CD14-positive monocyte (primary cell): ENCODE data around the gene ZNF783. TPM values are rescaled to one million over a fixed set of nuclear protein-coding genes. Genes with fewer than 3 reads are reported as not detected.

Experiments
- DNase-seq, 3 donors: peaks; one replicate each; pipeline ENCODE4 v3.0.0-alpha.2; 2011 to 2022
- H2AFZ ChIP-seq: 2 replicates; pipeline ENCODE4 v1.6.0; 2012; ENCODE audit warnings: mild to moderate bottlenecking, low read depth, low read length, inconsistent platforms; ENCODE audit not compliant: insufficient read depth, poor library complexity, severe bottlenecking
- H3K27ac ChIP-seq, 2 donors: 1 replicate in 1 of 2; 2 replicates in 1 of 2; pipeline ENCODE4 v1.5.1; 2012 to 2013; ENCODE audit warnings: low read length in 2 of 2, control low read depth in 1 of 2, inconsistent platforms in 1 of 2, low read depth in 1 of 2, mild to moderate bottlenecking in 1 of 2
- H3K27me3 ChIP-seq, 2 donors: one replicate each; pipeline versions ENCODE4 v1.6.0 to v1.6.1; 2011 to 2013; ENCODE audit warnings: low read length in 2 of 2; ENCODE audit not compliant: control insufficient read depth in 2 of 2, insufficient read depth in 2 of 2
- H3K36me3 ChIP-seq, 2 donors: replicated peaks in 1 of 2; 1 replicate in 1 of 2; 2 replicates in 1 of 2; pipeline versions ENCODE4 v1.5.1 to v1.6.1; 2012 to 2013; ENCODE audit warnings: low read length in 2 of 2, control low read depth in 1 of 2, inconsistent platforms in 1 of 2, mild to moderate bottlenecking in 1 of 2; ENCODE audit not compliant: insufficient read depth in 2 of 2, control insufficient read depth in 1 of 2
- H3K4me1 ChIP-seq, 2 donors: 1 replicate in 1 of 2; 2 replicates in 1 of 2; pipeline versions ENCODE4 v1.5.1 to v1.6.1; 2012 to 2013; ENCODE audit warnings: low read length in 2 of 2, control low read depth in 1 of 2, inconsistent platforms in 1 of 2, mild to moderate bottlenecking in 1 of 2, moderate library complexity in 1 of 2; ENCODE audit not compliant: insufficient read depth in 2 of 2, control insufficient read depth in 1 of 2
- H3K4me2 ChIP-seq: replicated peaks from 2 replicates; pipeline ENCODE3; 2012; ENCODE audit warnings: low read length, moderate library complexity, mild to moderate bottlenecking; ENCODE audit not compliant: poor library complexity, severe bottlenecking; ENCODE audit errors: extremely low read depth
- H3K4me3 ChIP-seq, 3 experiments: fragments of 200-600 bp in 1 of 3; sonication (generic) in 1 of 3; replicated peaks in 1 of 3; 1 replicate in 2 of 3; 2 replicates in 1 of 3; pipeline ENCODE4 v1.5.1; 2011 to 2013; ENCODE audit warnings: low read length in 3 of 3, mild to moderate bottlenecking in 3 of 3, control low read depth in 2 of 3, low read depth in 2 of 3, inconsistent platforms in 1 of 3, moderate library complexity in 1 of 3
- H3K79me2 ChIP-seq: 2 replicates; pipeline ENCODE4 v1.6.0; 2012; ENCODE audit warnings: mild to moderate bottlenecking, control low read depth, inconsistent platforms, low read length, moderate library complexity; ENCODE audit not compliant: insufficient read depth
- H3K9ac ChIP-seq: 2 replicates; pipeline ENCODE4 v1.6.0; 2017; ENCODE audit warnings: low read length, mild to moderate bottlenecking; ENCODE audit not compliant: insufficient read depth, poor library complexity, severe bottlenecking
- H3K9me3 ChIP-seq, 2 donors: replicated peaks in 1 of 2; 1 replicate in 1 of 2; 2 replicates in 1 of 2; pipeline versions ENCODE4 v1.5.1 to v1.6.1; 2012 to 2013; ENCODE audit warnings: low read length in 2 of 2, control low read depth in 1 of 2; ENCODE audit not compliant: control insufficient read depth in 1 of 2, insufficient read depth in 1 of 2
- H4K20me1 ChIP-seq: 2 replicates; pipeline ENCODE4 v1.6.0; 2012; ENCODE audit warnings: mild to moderate bottlenecking, low read length, control low read depth, moderate library complexity; ENCODE audit not compliant: insufficient read depth
- H3K27ac Mint-ChIP-seq, 7 donors: one replicate each; pipeline ENCODE4 v1.8.0; 2020; ENCODE audit warnings: mild to moderate bottlenecking in 7 of 7, mixed read lengths in 7 of 7, moderate library complexity in 6 of 7, inconsistent platforms in 2 of 7
- H3K27me3 Mint-ChIP-seq, 3 donors: one replicate each; pipeline ENCODE4 v1.8.0; 2021 to 2022; ENCODE audit warnings: low read depth in 3 of 3, mild to moderate bottlenecking in 3 of 3, mixed read lengths in 3 of 3, moderate library complexity in 3 of 3, inconsistent platforms in 1 of 3
- H3K36me3 Mint-ChIP-seq, 2 donors: one replicate each; pipeline ENCODE4 v1.8.0; 2020; ENCODE audit warnings: mixed read lengths in 2 of 2, inconsistent platforms in 1 of 2, mild to moderate bottlenecking in 1 of 2
- H3K4me1 Mint-ChIP-seq: one replicate; pipeline ENCODE4 v1.8.0; 2020; ENCODE audit warnings: mild to moderate bottlenecking, mixed read lengths
- H3K4me3 Mint-ChIP-seq, 2 donors: one replicate each; pipeline ENCODE4 v1.8.0; 2020; ENCODE audit warnings: mild to moderate bottlenecking in 2 of 2, mixed read lengths in 2 of 2, moderate library complexity in 1 of 2
- H3K9me3 Mint-ChIP-seq, 7 donors: one replicate each; pipeline ENCODE4 v1.8.0; 2020 to 2022; ENCODE audit warnings: mixed read lengths in 7 of 7, mild to moderate bottlenecking in 6 of 7, moderate library complexity in 6 of 7, inconsistent platforms in 2 of 7
- CTCF ChIP-seq: fragments of 200-600 bp; IDR thresholded peaks from one replicate; pipeline ENCODE4 v1.8.0; 2022; ENCODE audit warnings: antibody characterized with exemption, mild to moderate bottlenecking
- WGBS: methylation state at CpG from one replicate; pipeline ENCODE4 v1.1.5; 2013; ENCODE audit warnings: missing lambda C conversion rate; ENCODE audit not compliant: insufficient coverage; 5-methylcytosine and 5-hydroxymethylcytosine counted together
- intact Hi-C, 2 donors: fragments of 100-400 bp; cut with micrococcal nuclease; formaldehyde crosslinking; loops; one replicate each; pipeline versions ENCODE4 v1.15.0 to v1.15.1; 2023
- polyA plus RNA-seq, 3 donors: library from polyadenylated mRNA; depleted of rRNA in 1 of 3; unstranded in 2 of 3; stranded (reverse) in 1 of 3; fragments of 300-500 nt in 2 of 3; fragments of >200 nt in 1 of 3; fragmentation: Illumina TruSeq in 2 of 3; gene quantifications; 1 replicate in 2 of 3; 2 replicates in 1 of 3; pipeline ENCODE4 v1.2.3, GENCODE V29; 2012 to 2021

The ZNF783 gene
- polyA plus RNA-seq, 3 donors, result 1.2 to 16.7 (median 1.5) TPM

- WGBS, result 89% methylated on average over 6 of the region's 9 CpGs
- H3K4me2 ChIP-seq, result no peak overlapping the region
- H3K4me1 ChIP-seq, result no peaks in the 10 kb centered on the region
- DNase-seq, result no peak
- H3K4me3 ChIP-seq, result no peak overlapping the region
- Mint-ChIP-seq H3K27ac (no peak overlapping the region), H3K27me3 (peaks cover 0 to 4% (median 0%) of the 10 kb centered on the region in 3 donors), H3K36me3 (peaks cover 0 to under 1% of the 10 kb centered on the region in 2 donors), H3K4me1 (no peaks in the 10 kb centered on the region), H3K9me3 (peaks cover 0 to 2% (median under 1%) of the 10 kb centered on the region in 7 donors), H3K4me3 (no peak overlapping the region)
- no peak for TF ChIP-seq CTCF
- no peak overlapping the region for H3K9ac ChIP-seq
- H3K27me3 ChIP-seq, result no peaks in the 10 kb centered on the region
- H3K36me3 ChIP-seq, result no peaks in the 10 kb centered on the region
- H3K27ac ChIP-seq, result no peak overlapping the region
- intact Hi-C loops, result no loop called here
- H4K20me1 ChIP-seq, result no peaks in the 10 kb centered on the region
- H3K9me3 ChIP-seq, result peaks cover 0 to 3% of the 10 kb centered on the region in 2 donors
- H3K79me2 ChIP-seq, result no peaks in the 10 kb centered on the region
- H2AFZ ChIP-seq, result no peak overlapping the region
These were observed 31.3 kb downstream of the ZNF783 start for GRCh38 chr7:149293338-149293737.

GRCh38 chr7:149293946-149294633 lies 32.1 kb downstream of the ZNF783 start:
- Histone ChIP-seq H3K36me3 (no peaks in the 10 kb centered on the region), H3K9me3 (peaks cover 0 to 8% of the 10 kb centered on the region in 2 donors), H3K4me3 (no peak overlapping the region), H3K27ac (no peak overlapping the region), H3K79me2 (no peaks in the 10 kb centered on the region), H3K27me3 (no peaks in the 10 kb centered on the region), H3K4me1 (no peaks in the 10 kb centered on the region), H3K4me2 (no peak overlapping the region), H3K9ac (no peak overlapping the region), H2AFZ (no peak overlapping the region), H4K20me1 (no peaks in the 10 kb centered on the region)
- Mint-ChIP-seq H3K9me3 (peaks cover 0 to 8% (median 7%) of the 10 kb centered on the region in 7 donors), H3K4me1 (no peaks in the 10 kb centered on the region), H3K4me3 (no peak overlapping the region), H3K36me3 (no peaks in the 10 kb centered on the region), H3K27me3 (peaks cover 0 to 7% (median 1%) of the 10 kb centered on the region in 3 donors), H3K27ac (peak overlapping the region in 2 of 7 donors; percentile 34 to 73)
- WGBS, result 93% methylated on average over 13 of the region's 15 CpGs
- intact Hi-C loops, result no loop called here
- TF ChIP-seq CTCF, result no peak
- DNase-seq, result no peak
